A549 (cell line): ENCODE measurements around the gene C2CD2. TPM values are rescaled to one million over a fixed set of nuclear protein-coding genes. Genes with fewer than 3 reads are reported as not detected.

Source experiments
- ATAC-seq, 2 experiments: fragments of 200-7000 bp in 1 of 2; fragments of >200 bp in 1 of 2; cut with Nextera tagmentation in 1 of 2; cut with Tn5 transposase in 1 of 2; 3 replicates each; pipeline versions ENCODE4 v1.8.0 to v1.9.1; 2018 to 2020; ENCODE audit warnings: mild to moderate bottlenecking in 1 of 2, moderate library complexity in 1 of 2
- CTCF ChIA-PET: fragments of 300-600 bp; sonication (Branson Sonifier 250); formaldehyde crosslinking; extraction: SDS; loops from one replicate; lab custom pipeline; 2021; ENCODE audit warnings: antibody characterized with exemption, inconsistent platforms; lab: Yijun Ruan, JAX
- POLR2A ChIA-PET: fragments of 350-600 bp; formaldehyde crosslinking; extraction: SDS; loops from one replicate; lab custom pipeline; 2021; ENCODE audit warnings: antibody characterized with exemption, inconsistent platforms; lab: Yijun Ruan, JAX
- DNase-seq, 2 experiments: peaks; one replicate each; pipeline versions ENCODE4 v3.0.0 to v3.0.0-alpha.2; 2011 to 2016; ENCODE audit warnings: low read depth in 1 of 2, low spot score in 1 of 2
- FAIRE-seq: peaks from 2 replicates; lab custom pipeline; 2011; peaks lifted over from hg19 to GRCh38; lab: Jason Lieb, UNC
- H3K27ac ChIP-seq, 2 experiments: fragments of >200 bp; sonication (Bioruptor Twin); formaldehyde crosslinking; 3 replicates each; pipeline ENCODE4 v1.5.1; 2016 to 2017
- H3K4me1 ChIP-seq: fragments of >200 bp; sonication (Bioruptor Twin); formaldehyde crosslinking; 3 replicates; pipeline ENCODE4 v1.6.1; 2016
- H3K4me2 ChIP-seq: fragments of >200 bp; sonication (Bioruptor Twin); formaldehyde crosslinking; 3 replicates; pipeline ENCODE4 v1.6.1; 2016
- H3K4me3 ChIP-seq: fragments of >200 bp; sonication (Bioruptor Twin); formaldehyde crosslinking; 3 replicates; pipeline ENCODE4 v1.5.1; 2016
- H3K9me3 ChIP-seq: fragments of >200 bp; sonication (Bioruptor Twin); formaldehyde crosslinking; 3 replicates; pipeline ENCODE4 v1.6.1; 2016
- BHLHE40 ChIP-seq: IDR thresholded peaks from 2 replicates; pipeline ENCODE4 v1.6.1; 2012; ENCODE audit warnings: low read depth, low read length, inconsistent platforms
- CBX2 ChIP-seq: fragments of 200-600 bp; sonication (generic); IDR thresholded peaks from 2 replicates; pipeline ENCODE4 v1.6.1; 2016; ENCODE audit warnings: low read depth, mild to moderate bottlenecking, borderline replicate concordance
- CBX8 ChIP-seq: fragments of 200-600 bp; sonication (generic); IDR thresholded peaks from 2 replicates; pipeline ENCODE4 v1.6.1; 2016
- CHD4 ChIP-seq: fragments of 200-600 bp; sonication (generic); IDR thresholded peaks from 2 replicates; pipeline ENCODE4 v1.6.1; 2016; ENCODE audit warnings: antibody characterized with exemption, mild to moderate bottlenecking, borderline replicate concordance
- EHMT2 ChIP-seq: fragments of 200-600 bp; sonication (generic); IDR thresholded peaks from 2 replicates; pipeline ENCODE4 v1.6.1; 2016; ENCODE audit warnings: antibody characterized with exemption, low read depth, mild to moderate bottlenecking, moderate library complexity
- FOSB ChIP-seq: fragments of 250-450 bp; sonication (Bioruptor Pico); IDR thresholded peaks from 2 replicates; pipeline ENCODE4 v1.5.0; 2020; ENCODE audit warnings: mild to moderate bottlenecking, moderate library complexity
- FOSL2 ChIP-seq, 2 experiments: fragments of 450-650 bp in 1 of 2; fragments of >200 bp in 1 of 2; sonication (Bioruptor Twin) in 1 of 2; formaldehyde crosslinking; IDR thresholded peaks; 2 replicates each; pipeline versions ENCODE4 v1.5.0 to v1.6.1; 2016 to 2020; ENCODE audit warnings: mild to moderate bottlenecking in 1 of 2, moderate library complexity in 1 of 2
- HOXB13 ChIP-seq: fragments of 250-450 bp; sonication (Bioruptor Pico); IDR thresholded peaks from 2 replicates; pipeline ENCODE4 v1.5.0; 2020; ENCODE audit warnings: low read depth, mild to moderate bottlenecking, moderate library complexity
- HOXB5 ChIP-seq: fragments of 250-450 bp; sonication (Bioruptor Pico); IDR thresholded peaks from 2 replicates; pipeline ENCODE4 v1.5.0; 2020; ENCODE audit warnings: mild to moderate bottlenecking, moderate library complexity
- JUN ChIP-seq, 2 experiments: fragments of >200 bp; sonication (Bioruptor Twin); formaldehyde crosslinking; IDR thresholded peaks; 2 replicates in 1 of 2; 3 replicates in 1 of 2; pipeline ENCODE4 v1.6.1; 2016 to 2017
- JUNB ChIP-seq: fragments of >200 bp; sonication (Bioruptor Twin); formaldehyde crosslinking; IDR thresholded peaks from 2 replicates; pipeline ENCODE4 v1.6.1; 2016
- KDM1A ChIP-seq: fragments of 200-600 bp; sonication (generic); IDR thresholded peaks from 2 replicates; pipeline ENCODE4 v1.6.1; 2016; ENCODE audit warnings: low read depth, mild to moderate bottlenecking
- MAFK ChIP-seq: fragments of 450-650 bp; IDR thresholded peaks from 2 replicates; pipeline ENCODE4 v1.6.1; 2014; ENCODE audit not compliant: partially characterized antibody
- MAZ ChIP-seq: fragments of 150-350 bp; IDR thresholded peaks from 2 replicates; pipeline ENCODE4 v1.6.1; 2014; ENCODE audit warnings: antibody characterized with exemption, low read depth, low read length, borderline replicate concordance
- NFE2L2 ChIP-seq: fragments of 150-350 bp; conservative IDR thresholded peaks from 2 replicates; pipeline ENCODE4 v1.6.1; 2014; ENCODE audit warnings: low read length
- PHF8 ChIP-seq: fragments of 200-600 bp; sonication (generic); IDR thresholded peaks from 2 replicates; pipeline ENCODE4 v1.6.1; 2016; ENCODE audit warnings: low read depth, mild to moderate bottlenecking, antibody characterized with exemption, moderate library complexity, borderline replicate concordance
- POLR2A ChIP-seq: IDR thresholded peaks from 2 replicates; pipeline ENCODE4 v1.6.1; 2012; ENCODE audit warnings: mild to moderate bottlenecking, low read length
- POLR2AphosphoS2 ChIP-seq: conservative IDR thresholded peaks from 2 replicates; pipeline ENCODE4 v1.6.1; 2012; ENCODE audit warnings: low read length, improper control_type of control experiment, inconsistent platforms
- RAD21 ChIP-seq, 2 experiments: fragments of >200 bp in 1 of 2; sonication (Bioruptor Twin) in 1 of 2; formaldehyde crosslinking in 1 of 2; IDR thresholded peaks in 1 of 2; conservative IDR thresholded peaks in 1 of 2; 2 replicates in 1 of 2; 3 replicates in 1 of 2; pipeline ENCODE4 v1.6.1; 2012 to 2018; ENCODE audit warnings: inconsistent platforms in 1 of 2
- RARB ChIP-seq: fragments of 250-450 bp; sonication (Bioruptor Pico); IDR thresholded peaks from 2 replicates; pipeline ENCODE4 v1.8.0; 2021; ENCODE audit warnings: mild to moderate bottlenecking, moderate library complexity
- RFX5 ChIP-seq: fragments of 450-650 bp; IDR thresholded peaks from 2 replicates; pipeline ENCODE4 v1.7.1; 2014; ENCODE audit warnings: antibody characterized with exemption, mild to moderate bottlenecking, moderate library complexity
- SMC3 ChIP-seq: fragments of >200 bp; sonication (Bioruptor Twin); formaldehyde crosslinking; IDR thresholded peaks from 3 replicates; pipeline ENCODE4 v1.6.1; 2018; ENCODE audit warnings: inconsistent platforms
- SREBF2 ChIP-seq: fragments of 450-650 bp; IDR thresholded peaks from 2 replicates; pipeline ENCODE4 v1.6.1; 2014; ENCODE audit warnings: mild to moderate bottlenecking, moderate library complexity
- TFCP2L1 ChIP-seq: fragments of 250-450 bp; sonication (Bioruptor Pico); IDR thresholded peaks from 2 replicates; pipeline ENCODE4 v1.5.0; 2021; ENCODE audit warnings: mild to moderate bottlenecking
- TP53 ChIP-seq: fragments of 250-450 bp; sonication (Bioruptor Pico); IDR thresholded peaks from 2 replicates; pipeline ENCODE4 v1.5.0; 2021; ENCODE audit warnings: mild to moderate bottlenecking, moderate library complexity
- ZFP36 ChIP-seq: fragments of 450-650 bp; IDR thresholded peaks from 2 replicates; pipeline ENCODE4 v1.6.1; 2014; ENCODE audit warnings: borderline replicate concordance; ENCODE audit not compliant: partially characterized antibody
- WGBS: methylation state at CpG from one replicate; pipeline ENCODE4 v1.1.6; 2017; ENCODE audit errors: missing lambda C conversion rate; 5-methylcytosine and 5-hydroxymethylcytosine counted together
- polyA plus RNA-seq, 4 experiments: library from polyadenylated mRNA; depleted of rRNA in 3 of 4; stranded (reverse); fragments of >200 nt; fragmentation: RNase III in 1 of 4; extraction: RNeasy Plus Mini Kit Qiagen cat#74134 plus additional on column Dnase treatment in 1 of 4; gene quantifications; 2 replicates in 3 of 4; 3 replicates in 1 of 4; pipeline ENCODE4 v1.2.3, GENCODE V29; 2011 to 2017
- TF ChIP-seq, protein P1 (sequence below): fragments of 450-650 bp; IDR thresholded peaks from 2 replicates; pipeline ENCODE4 v1.6.1; 2014; ENCODE audit warnings: antibody characterized with exemption
- TF ChIP-seq, protein P2 (sequence below): fragments of 150-350 bp; IDR thresholded peaks from 2 replicates; pipeline ENCODE4 v1.6.1; 2014; ENCODE audit warnings: low read depth, mild to moderate bottlenecking, low read length
- TF ChIP-seq, protein P3 (sequence below): fragments of >200 bp; sonication (Bioruptor Twin); formaldehyde crosslinking; IDR thresholded peaks from 3 replicates; pipeline ENCODE4 v1.6.1; 2016
- TF ChIP-seq, protein P4 (sequence below): fragments of >200 bp; sonication (Bioruptor Twin); formaldehyde crosslinking; IDR thresholded peaks from 2 replicates; pipeline ENCODE4 v1.6.1; 2016
- TF ChIP-seq, protein P5 (sequence below): IDR thresholded peaks from 2 replicates; pipeline ENCODE4 v1.6.1; 2012
- TF ChIP-seq, protein P6 (sequence below): fragments of 250-450 bp; sonication (Bioruptor Pico); IDR thresholded peaks from 2 replicates; pipeline ENCODE4 v1.5.0; 2020; ENCODE audit warnings: low read depth, mild to moderate bottlenecking, moderate library complexity

The C2CD2 gene
- polyA plus RNA-seq, 2 of the 4 experiments (the other 2 are of a cell fraction) = 7.0 to 13.5 TPM

DNA sequence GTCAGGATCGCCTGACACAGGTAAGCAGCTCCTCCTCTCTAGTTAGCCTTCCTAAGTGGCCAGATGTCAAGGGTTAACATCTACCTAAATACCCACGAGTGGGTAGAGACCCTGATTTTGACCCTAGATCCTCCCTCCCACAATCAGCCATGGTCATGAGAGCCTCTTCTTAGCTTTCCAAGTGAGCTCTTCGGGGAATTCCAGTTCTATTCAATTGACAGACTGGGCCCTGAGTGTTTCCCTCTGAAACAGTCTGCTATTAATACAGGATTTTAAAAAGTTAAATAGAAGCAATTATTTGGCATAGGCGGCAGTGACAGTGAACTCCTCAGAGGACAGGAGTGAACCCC lies 28.1 kb downstream of the C2CD2 start:
- no peak overlapping the region; the same call in 2 of the 3 replicates for H3K4me2 ChIP-seq
- FAIRE-seq (no peak), ATAC-seq (no peak), DNase-seq (no peak)
- TF ChIP-seq NFE2L2 (no peak), SREBF2 (no peak), POLR2A (no peak), FOSB (CRISPR knock-in tag) (no peak), CBX8 (no peak), RFX5 (no peak), HOXB5 (CRISPR knock-in tag) (no peak), FOSL2 (IDR thresholded peaks at IDR 0.05) (no peak), FOSL2 (CRISPR knock-in tag; IDR thresholded peaks at IDR 0.05) (no peak), HOXB13 (CRISPR knock-in tag) (no peak), RAD21 (conservative IDR thresholded peaks at IDR 0.05 in 1 of 2, IDR thresholded peaks at IDR 0.05 in 1 of 2) (no peak), EHMT2 (no peak), POLR2AphosphoS2 (no peak), JUNB (no peak)
- TF ChIP-seq, protein P1, sequence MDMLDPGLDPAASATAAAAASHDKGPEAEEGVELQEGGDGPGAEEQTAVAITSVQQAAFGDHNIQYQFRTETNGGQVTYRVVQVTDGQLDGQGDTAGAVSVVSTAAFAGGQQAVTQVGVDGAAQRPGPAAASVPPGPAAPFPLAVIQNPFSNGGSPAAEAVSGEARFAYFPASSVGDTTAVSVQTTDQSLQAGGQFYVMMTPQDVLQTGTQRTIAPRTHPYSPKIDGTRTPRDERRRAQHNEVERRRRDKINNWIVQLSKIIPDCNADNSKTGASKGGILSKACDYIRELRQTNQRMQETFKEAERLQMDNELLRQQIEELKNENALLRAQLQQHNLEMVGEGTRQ = no peak
- TF ChIP-seq, protein P2, sequence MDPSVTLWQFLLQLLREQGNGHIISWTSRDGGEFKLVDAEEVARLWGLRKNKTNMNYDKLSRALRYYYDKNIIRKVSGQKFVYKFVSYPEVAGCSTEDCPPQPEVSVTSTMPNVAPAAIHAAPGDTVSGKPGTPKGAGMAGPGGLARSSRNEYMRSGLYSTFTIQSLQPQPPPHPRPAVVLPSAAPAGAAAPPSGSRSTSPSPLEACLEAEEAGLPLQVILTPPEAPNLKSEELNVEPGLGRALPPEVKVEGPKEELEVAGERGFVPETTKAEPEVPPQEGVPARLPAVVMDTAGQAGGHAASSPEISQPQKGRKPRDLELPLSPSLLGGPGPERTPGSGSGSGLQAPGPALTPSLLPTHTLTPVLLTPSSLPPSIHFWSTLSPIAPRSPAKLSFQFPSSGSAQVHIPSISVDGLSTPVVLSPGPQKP = no peak
- TF ChIP-seq, protein P3, sequence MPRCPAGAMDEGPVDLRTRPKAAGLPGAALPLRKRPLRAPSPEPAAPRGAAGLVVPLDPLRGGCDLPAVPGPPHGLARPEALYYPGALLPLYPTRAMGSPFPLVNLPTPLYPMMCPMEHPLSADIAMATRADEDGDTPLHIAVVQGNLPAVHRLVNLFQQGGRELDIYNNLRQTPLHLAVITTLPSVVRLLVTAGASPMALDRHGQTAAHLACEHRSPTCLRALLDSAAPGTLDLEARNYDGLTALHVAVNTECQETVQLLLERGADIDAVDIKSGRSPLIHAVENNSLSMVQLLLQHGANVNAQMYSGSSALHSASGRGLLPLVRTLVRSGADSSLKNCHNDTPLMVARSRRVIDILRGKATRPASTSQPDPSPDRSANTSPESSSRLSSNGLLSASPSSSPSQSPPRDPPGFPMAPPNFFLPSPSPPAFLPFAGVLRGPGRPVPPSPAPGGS = no peak
- TF ChIP-seq, protein P4, sequence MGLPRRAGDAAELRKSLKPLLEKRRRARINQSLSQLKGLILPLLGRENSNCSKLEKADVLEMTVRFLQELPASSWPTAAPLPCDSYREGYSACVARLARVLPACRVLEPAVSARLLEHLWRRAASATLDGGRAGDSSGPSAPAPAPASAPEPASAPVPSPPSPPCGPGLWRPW = no peak
- TF ChIP-seq, protein P5, sequence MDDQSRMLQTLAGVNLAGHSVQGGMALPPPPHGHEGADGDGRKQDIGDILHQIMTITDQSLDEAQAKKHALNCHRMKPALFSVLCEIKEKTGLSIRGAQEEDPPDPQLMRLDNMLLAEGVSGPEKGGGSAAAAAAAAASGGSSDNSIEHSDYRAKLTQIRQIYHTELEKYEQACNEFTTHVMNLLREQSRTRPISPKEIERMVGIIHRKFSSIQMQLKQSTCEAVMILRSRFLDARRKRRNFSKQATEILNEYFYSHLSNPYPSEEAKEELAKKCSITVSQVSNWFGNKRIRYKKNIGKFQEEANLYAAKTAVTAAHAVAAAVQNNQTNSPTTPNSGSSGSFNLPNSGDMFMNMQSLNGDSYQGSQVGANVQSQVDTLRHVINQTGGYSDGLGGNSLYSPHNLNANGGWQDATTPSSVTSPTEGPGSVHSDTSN = no peak
- TF ChIP-seq, protein P6, sequence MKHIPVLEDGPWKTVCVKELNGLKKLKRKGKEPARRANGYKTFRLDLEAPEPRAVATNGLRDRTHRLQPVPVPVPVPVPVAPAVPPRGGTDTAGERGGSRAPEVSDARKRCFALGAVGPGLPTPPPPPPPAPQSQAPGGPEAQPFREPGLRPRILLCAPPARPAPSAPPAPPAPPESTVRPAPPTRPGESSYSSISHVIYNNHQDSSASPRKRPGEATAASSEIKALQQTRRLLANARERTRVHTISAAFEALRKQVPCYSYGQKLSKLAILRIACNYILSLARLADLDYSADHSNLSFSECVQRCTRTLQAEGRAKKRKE (CRISPR knock-in tag) = no peak
- no peak overlapping the region; a peak in 1 of 6 replicates for H3K27ac ChIP-seq
- CTCF ChIA-PET = interaction anchor here (0.7 to 0.8 kb wide), 2 partner anchors 109 to 316 kb away, joined by 3 read pairs; no protein-coding TSS in a partner anchor
- H3K4me3 ChIP-seq = no peak overlapping the region
- H3K4me1 ChIP-seq = peaks cover 13% of the 10 kb centered on the region
- POLR2A ChIA-PET = no interaction called here
- H3K9me3 ChIP-seq = no peaks in the 10 kb centered on the region
- 73% methylated on average over 4 of the region's 4 CpGs for WGBS

DNA sequence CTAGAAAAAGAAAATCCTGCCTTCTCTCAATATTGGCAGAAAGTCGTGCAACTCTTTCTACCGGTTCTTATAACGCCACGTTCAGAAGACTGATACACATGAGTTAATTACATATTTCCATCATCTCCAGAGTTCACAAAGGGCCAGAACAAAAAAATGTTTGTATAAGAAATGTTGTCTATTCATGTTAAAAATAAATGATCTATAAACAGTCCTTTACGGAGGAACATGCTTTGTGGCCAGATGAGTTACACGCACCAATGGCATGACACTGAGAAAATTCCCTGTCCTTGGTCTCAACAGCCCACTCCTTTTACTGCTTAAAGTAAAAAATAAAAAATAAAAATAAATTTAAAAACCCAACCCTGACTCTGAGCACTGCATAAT lies 29.5 kb downstream of the C2CD2 start:
- DNase-seq (no peak), ATAC-seq (no peak), FAIRE-seq (no peak)
- Histone ChIP-seq H3K4me2 (no peak overlapping the region), H3K27ac (no peak overlapping the region), H3K9me3 (no peaks in the 10 kb centered on the region), H3K4me3 (no peak overlapping the region), H3K4me1 (peaks cover 9% of the 10 kb centered on the region; the same call in 1 of the 3 replicates)
- ChIA-PET CTCF (interaction anchor here (1.0 kb wide), 1 partner anchor 18 kb away, joined by 3 read pairs; no protein-coding TSS in a partner anchor), POLR2A (no interaction called here)
- 93% methylated on average over 6 of the region's 6 CpGs for WGBS
- TF ChIP-seq RAD21 (conservative IDR thresholded peaks at IDR 0.05 in 1 of 2, IDR thresholded peaks at IDR 0.05 in 1 of 2) = no peak
- TF ChIP-seq CBX2 = no peak
- TF ChIP-seq MAFK = no peak
- TF ChIP-seq MAZ = no peak
- no peak for TF ChIP-seq POLR2A
- no peak for TF ChIP-seq FOSB (CRISPR knock-in tag)
- no peak for TF ChIP-seq KDM1A
- no peak for TF ChIP-seq TP53
- no peak for TF ChIP-seq TFCP2L1 (CRISPR knock-in tag)
- TF ChIP-seq, protein P3 = no peak
- no peak for TF ChIP-seq ZFP36
- TF ChIP-seq RARB (CRISPR knock-in tag) = no peak
- no peak for TF ChIP-seq BHLHE40
- no peak for TF ChIP-seq JUN (IDR thresholded peaks at IDR 0.05)
- no peak for TF ChIP-seq PHF8
- TF ChIP-seq HOXB5 (CRISPR knock-in tag) = no peak
- no peak for TF ChIP-seq SMC3
- no peak for TF ChIP-seq SREBF2
- no peak for TF ChIP-seq CHD4
